NCI-H2227 treated with DMSO at 0.1 percent for 48 hours (cell line): ENCODE data around the gene FAM241A.
"Not testable (repeated sequence)": the region's sequence is repeated elsewhere in the genome, so short reads cannot be mapped to it uniquely, and the experiment has no call there.

Experiments
- DNase-seq: peaks from one replicate; lab custom pipeline; 2025; lab: John Stamatoyannopoulos, UW

FAM241A gene

GRCh38 chr4:112145326-112145789 lies at the start of gene FAM241A:
Gene FAM241A, plus strand, starts transcription at chr4:112145454. Its CDS starts 127 bp downstream, at chr4:112145581.
- peak; percentile 76 for DNase-seq

- DNase-seq = no peak
These were observed 46.3 kb upstream of the FAM241A start for GRCh38 chr4:112098841-112099530.

DNA sequence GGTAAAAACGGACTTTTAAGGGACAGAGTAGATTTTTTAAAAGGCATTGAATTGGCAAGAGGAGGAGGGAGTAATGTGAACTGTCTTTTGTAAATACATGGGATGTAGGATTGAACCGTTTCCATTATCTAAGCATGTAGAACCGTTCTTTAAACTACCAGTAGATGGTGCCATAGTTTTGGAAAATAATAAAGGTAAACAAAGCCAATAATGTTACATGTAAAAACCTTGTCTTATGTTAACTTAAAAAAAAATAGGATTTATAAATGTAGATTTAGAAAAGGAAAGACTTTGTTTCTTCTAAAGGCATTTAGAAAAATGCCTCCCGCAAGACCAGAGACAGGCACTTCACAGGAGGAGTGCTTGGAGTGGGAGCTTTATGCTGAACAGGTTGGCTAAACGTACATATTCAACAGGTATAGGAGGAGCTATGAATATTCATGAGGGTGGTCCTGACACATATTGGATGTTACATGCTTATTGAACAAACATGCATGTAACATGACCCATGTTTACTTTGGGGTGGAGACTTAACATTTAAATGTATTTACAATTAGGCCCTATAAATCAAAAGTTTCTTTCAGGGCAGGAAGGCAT lies 45.5 kb upstream of the FAM241A start:
- peak; percentile 36 for DNase-seq

DNA sequence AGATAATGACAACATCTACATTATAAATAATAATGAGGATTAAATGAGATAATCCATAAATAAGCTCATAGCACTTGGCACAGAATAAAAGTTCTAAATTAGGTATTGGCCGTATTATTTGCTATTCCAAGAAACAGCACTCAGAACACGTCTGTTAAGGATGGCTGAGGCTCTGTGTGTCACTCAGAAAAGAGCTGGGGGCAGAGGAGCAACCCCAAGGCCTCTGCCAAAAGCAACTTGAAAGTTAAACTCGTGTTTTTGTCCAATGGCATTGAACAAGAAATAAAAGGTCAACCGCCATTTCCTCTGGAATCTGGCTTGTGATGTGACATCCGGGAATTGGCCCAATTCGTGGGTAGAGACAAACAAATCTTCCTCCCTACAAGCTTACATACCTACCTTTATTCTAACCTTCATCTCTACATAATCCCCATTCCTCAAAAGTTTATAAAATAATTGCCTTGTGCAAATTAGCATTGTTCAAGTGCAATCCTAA lies 42.3 kb upstream of the FAM241A start:
- no peak for DNase-seq

GRCh38 chr4:112105201-112105969 lies 39.9 kb upstream of the FAM241A start:
- DNase-seq = no peak

- DNase-seq = no peak
These were observed 35.7 kb upstream of the FAM241A start for GRCh38 chr4:112109360-112110058.

DNA sequence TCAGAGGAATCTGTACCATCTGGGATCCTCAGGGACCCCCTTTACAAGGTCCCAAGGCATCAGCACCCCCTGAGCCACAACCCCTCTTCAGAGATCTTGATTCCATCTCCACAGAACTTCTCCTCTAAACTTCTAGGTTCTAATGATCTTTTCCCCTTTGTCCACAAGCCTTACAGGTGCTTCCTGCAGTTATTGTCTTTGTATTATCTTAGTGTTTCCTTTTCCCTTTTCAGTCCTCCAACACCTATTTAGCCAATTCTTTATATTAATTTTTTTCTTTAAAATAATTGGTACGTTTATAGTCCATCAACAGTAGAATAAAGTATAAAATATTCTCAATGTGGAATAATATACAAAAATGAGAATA lies 35.2 kb upstream of the FAM241A start:
- DNase-seq = no peak

DNA sequence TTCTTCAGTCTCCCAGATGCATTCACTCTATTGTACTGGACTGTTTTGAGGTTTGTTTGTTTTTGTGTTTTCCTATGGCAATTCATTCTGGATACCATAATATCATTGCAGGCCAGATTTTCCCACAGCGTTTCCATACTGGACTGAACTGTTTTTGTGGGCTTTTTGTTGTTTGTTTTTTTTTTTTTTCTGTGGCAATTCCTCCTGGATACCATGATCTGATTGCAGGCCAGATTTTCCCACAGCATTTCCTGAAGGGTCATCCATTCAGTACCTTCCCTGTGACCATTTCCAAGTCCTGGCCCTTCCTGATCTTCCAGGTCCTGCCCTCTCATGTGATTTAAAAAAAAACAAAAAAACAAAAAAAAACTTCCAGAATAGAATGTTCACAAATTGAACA lies 33.9 kb upstream of the FAM241A start:
- DNase-seq = no peak

DNA sequence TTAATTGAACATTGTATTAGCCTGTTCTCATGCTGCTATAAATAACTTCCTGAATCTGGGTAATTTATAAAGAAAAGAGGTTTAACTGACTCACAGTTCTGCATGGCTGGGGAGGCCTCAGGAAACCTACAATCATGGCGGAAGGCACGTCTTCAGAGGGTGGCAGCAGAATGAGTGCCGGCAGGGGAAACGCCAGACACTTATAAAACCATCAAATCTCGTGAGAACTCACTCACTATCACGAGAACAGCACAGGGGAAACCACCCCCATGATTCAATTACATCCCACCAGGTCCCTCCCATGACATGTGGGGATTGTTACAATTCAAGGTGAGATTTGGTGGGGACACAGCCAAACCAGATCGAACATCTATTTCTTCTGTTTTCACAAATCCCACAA lies 33.2 kb upstream of the FAM241A start:
- not testable (repeated sequence) for DNase-seq

GRCh38 chr4:112112590-112113170 lies 32.6 kb upstream of the FAM241A start:
- DNase-seq = no peak

DNA sequence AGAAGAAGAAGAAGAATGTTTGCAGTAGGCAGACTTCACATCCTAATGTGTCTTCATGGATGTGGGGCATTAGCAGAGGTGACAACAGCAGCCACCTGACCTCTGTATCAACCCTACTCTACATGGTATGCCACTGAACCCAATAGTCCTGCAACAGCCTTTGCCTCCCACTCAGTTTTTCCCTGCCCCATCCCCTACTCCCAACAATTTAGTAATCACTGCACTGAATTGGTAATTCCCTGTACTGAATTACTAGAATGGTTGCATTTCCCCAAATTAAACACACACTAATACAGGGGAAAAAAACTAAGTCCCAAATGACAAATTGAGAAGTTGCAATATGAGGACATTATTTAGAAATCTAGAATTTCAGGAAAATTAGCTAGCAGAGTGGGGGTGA lies 31.4 kb upstream of the FAM241A start:
- DNase-seq = no peak

DNA sequence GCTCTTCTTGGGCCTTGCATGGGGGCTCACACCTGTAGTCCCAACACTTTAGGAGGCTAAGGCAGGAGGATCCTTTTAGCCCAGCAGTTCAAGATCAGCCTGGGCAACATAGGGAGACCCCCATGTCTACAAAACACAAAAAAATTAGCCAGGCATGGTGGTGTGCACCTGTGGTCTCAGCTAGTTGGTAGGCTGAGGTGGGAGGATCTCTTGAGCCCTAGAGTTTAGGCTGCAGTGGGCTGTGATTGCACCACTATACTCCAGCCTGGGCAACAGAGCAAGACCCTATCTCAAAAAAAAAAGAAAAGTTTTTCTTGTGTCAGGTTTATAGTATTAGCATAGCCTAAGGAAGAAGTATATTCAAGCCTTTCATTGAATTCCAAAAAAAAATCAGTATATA lies 30.8 kb upstream of the FAM241A start:
- no peak for DNase-seq

DNA sequence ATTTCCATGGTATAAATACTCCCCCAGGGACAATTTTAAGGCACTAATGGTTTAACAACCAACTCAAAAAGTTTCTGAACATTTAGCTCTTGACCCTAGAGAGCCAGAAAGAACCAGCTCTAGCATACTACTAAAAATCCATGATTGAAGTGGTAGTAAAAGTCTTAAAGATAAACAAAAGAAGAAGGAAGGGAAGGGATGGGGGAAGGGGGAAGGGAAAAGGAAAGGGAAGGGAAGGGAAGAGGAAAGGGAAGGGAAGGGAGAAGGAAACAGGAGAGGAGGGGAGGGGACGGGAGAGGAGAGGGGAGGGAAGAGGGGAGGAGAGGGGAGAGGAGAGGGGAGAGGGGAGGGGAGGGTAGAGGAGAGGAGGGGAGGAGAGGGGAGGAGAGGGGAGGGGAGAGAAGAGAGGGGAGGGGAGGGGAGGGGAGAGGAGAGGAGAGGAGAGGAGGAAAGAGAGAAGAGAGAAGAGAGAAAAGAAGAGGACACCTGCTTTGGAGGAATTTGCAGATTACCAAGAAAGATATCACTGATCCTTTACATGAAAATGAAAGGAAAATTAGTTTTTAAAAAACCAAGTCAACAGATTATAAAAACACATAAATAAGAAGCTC lies 26.4 kb upstream of the FAM241A start:
- DNase-seq = no peak

DNA sequence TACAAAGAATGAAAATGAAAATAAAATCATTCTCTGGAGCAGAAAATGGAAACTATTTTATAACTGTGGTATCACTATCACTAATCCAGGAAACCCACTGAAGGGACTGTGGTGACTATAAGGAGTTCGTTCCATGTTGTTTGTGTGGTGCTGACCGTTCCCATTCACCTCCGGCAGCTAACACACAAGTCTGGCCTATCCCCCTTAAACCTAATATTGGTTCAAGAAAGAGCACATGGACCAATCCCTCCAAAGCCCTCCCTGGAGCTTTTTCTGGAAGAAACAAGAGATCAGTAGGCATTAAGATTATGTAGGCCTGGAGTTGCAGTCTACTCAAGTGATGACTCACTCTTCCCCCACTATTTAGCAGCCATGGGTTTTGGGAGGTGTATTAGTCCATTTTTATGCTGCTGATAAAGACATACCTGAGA lies 25.9 kb upstream of the FAM241A start:
- no peak for DNase-seq

DNA sequence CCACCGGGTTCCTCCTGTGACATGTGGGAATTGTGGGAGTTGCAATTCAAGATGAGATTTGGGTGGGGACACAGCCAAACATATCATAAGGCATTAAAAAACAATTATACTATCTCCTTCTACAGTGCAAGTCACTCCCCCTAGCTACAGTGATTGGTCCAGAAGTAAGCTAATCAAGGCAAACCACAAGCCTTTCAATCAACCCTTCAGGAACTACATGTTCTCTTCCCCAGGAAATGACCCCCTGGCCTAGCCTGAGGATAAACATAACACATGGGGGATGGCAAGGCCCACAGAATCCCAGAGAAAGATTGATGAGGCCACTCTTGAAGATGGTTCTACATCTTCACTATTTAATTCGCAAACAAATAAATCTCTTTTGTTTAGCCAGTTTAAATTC lies 25.2 kb upstream of the FAM241A start:
- no peak for DNase-seq

GRCh38 chr4:112125416-112125815 lies 19.8 kb upstream of the FAM241A start:
- DNase-seq = no peak

- no peak for DNase-seq
These were observed 18.1 kb upstream of the FAM241A start for GRCh38 chr4:112127048-112127637.

DNA sequence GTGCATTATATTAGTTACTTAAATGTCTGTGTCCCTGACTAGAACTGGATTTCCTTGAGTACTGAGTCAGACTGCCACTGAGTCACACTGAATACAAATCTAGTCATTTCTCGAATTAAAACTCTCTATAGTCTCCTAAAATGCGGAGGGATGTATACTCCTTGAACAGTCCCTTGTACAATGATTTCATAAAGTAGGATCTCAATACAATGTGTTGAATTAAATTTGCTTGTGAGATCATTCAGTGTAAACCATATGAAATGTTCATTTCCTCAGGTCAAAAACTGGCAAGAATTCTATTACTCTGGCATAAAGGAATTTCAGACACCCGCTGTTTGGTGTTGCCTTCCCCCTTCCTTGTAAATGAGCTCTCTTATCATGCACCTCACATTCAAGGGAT lies 17.5 kb upstream of the FAM241A start:
- DNase-seq = no peak

- no peak for DNase-seq
These were observed 16.8 kb upstream of the FAM241A start for GRCh38 chr4:112128452-112128851.

GRCh38 chr4:112130906-112131305 lies 14.3 kb upstream of the FAM241A start:
- DNase-seq = no peak

GRCh38 chr4:112136551-112136950 lies 8.7 kb upstream of the FAM241A start:
- DNase-seq = no peak
